K562 (cell line): ENCODE data around the gene TLCD1. TPM values are rescaled to one million over a fixed set of nuclear protein-coding genes. Genes with fewer than 3 reads are reported as not detected.

ENCODE experiments used
- ATF7 ChIP-seq: fragments of 450-650 bp; IDR thresholded peaks from 2 replicates; pipeline ENCODE4 v1.7.1; 2014; ENCODE audit warnings: mild to moderate bottlenecking, moderate library complexity
- ERF ChIP-seq: fragments of 450-650 bp; formaldehyde crosslinking; IDR thresholded peaks from 2 replicates; pipeline ENCODE4 v1.4.0; 2020; ENCODE audit warnings: mild to moderate bottlenecking, mixed read lengths
- FOXP4 ChIP-seq: sonication (generic); formaldehyde crosslinking; IDR thresholded peaks from 2 replicates; pipeline ENCODE4 v1.8.0; 2022; ENCODE audit warnings: mild to moderate bottlenecking, missing genetic modification reagents, borderline replicate concordance
- GTF2F1 ChIP-seq: IDR thresholded peaks from 2 replicates; pipeline ENCODE4 v1.6.1; 2011; ENCODE audit warnings: low read depth, low read length, improper control_type of control experiment
- HIVEP1 ChIP-seq: fragments of 250-450 bp; sonication (Bioruptor Pico); IDR thresholded peaks from 2 replicates; pipeline ENCODE4 v1.4.0; 2020; ENCODE audit warnings: mild to moderate bottlenecking
- MTA1 ChIP-seq: fragments of 450-650 bp; IDR thresholded peaks from 2 replicates; pipeline ENCODE4 v1.6.1; 2017; ENCODE audit warnings: borderline replicate concordance
- MXI1 ChIP-seq: IDR thresholded peaks from 2 replicates; pipeline ENCODE4 v1.6.1; 2011; ENCODE audit warnings: low read depth, mild to moderate bottlenecking, improper control_type of control experiment, low read length
- NCOA1 ChIP-seq: fragments of 450-650 bp; IDR thresholded peaks from 2 replicates; pipeline ENCODE4 v1.6.1; 2016; ENCODE audit warnings: low read depth
- SMARCA5 ChIP-seq: fragments of 450-650 bp; IDR thresholded peaks from 2 replicates; pipeline ENCODE4 v1.6.1; 2016
- SMARCE1 ChIP-seq: fragments of 450-650 bp; IDR thresholded peaks from 2 replicates; pipeline ENCODE4 v1.7.1; 2016; ENCODE audit warnings: mild to moderate bottlenecking
- SREBF1 ChIP-seq: fragments of 150-350 bp; IDR thresholded peaks from 2 replicates; pipeline ENCODE4 v1.6.1; 2014; ENCODE audit warnings: antibody characterized with exemption, low read depth, low read length, borderline replicate concordance
- TFE3 ChIP-seq: fragments of 450-650 bp; formaldehyde crosslinking; IDR thresholded peaks from 2 replicates; pipeline ENCODE4 v1.4.0; 2020; ENCODE audit warnings: mild to moderate bottlenecking, mixed read lengths
- UBTF ChIP-seq, 2 experiments: IDR thresholded peaks; 2 replicates each; pipeline ENCODE4 v1.6.1; 2012; ENCODE audit warnings: improper control_type of control experiment in 2 of 2, low read depth in 2 of 2, low read length in 2 of 2, borderline replicate concordance in 1 of 2
- ZKSCAN1 ChIP-seq: fragments of 150-350 bp; IDR thresholded peaks from 2 replicates; pipeline ENCODE4 v1.6.1; 2016; ENCODE audit warnings: low read depth, low read length
- ZNF76 ChIP-seq: fragments of 250-450 bp; sonication (Bioruptor Pico); IDR thresholded peaks from 2 replicates; pipeline ENCODE4 v1.4.0; 2020; ENCODE audit warnings: mild to moderate bottlenecking, moderate library complexity, borderline replicate concordance
- polyA plus RNA-seq, 8 experiments: library from polyadenylated mRNA; depleted of rRNA in 4 of 8; stranded (reverse) in 5 of 8; unstranded in 3 of 8; fragments of >200 nt; fragmentation: Nextera tagmentation in 2 of 8; fragmentation: Illumina TruSeq in 1 of 8; extraction: Ambion mirVana in 2 of 8; extraction: Trizol in 1 of 8; gene quantifications; 2 replicates each; pipeline versions ENCODE4 v1.2.1 to v1.2.3, GENCODE V29; 2011 to 2014; ENCODE audit warnings: inconsistent platforms in 1 of 8, missing spikeins in 1 of 8
- total RNA-seq, 7 experiments: library from RNA; depleted of rRNA in 6 of 7; stranded (reverse); fragments of >200 nt in 6 of 7; fragmentation: Illumina TruSeq in 2 of 7; extraction: Trizol in 2 of 7; gene quantifications; 2 replicates each; pipeline versions ENCODE4 v1.2.1 to v1.2.3, GENCODE V29; 2011 to 2021; ENCODE audit warnings: low replicate concordance in 1 of 7
- TF ChIP-seq, protein P1 (sequence below): fragments of 450-650 bp; IDR thresholded peaks from 2 replicates; pipeline ENCODE4 v1.7.1; 2018; ENCODE audit warnings: mild to moderate bottlenecking, low read depth; ENCODE audit not compliant: partially characterized antibody
- TF ChIP-seq, protein P2 (sequence below): fragments of 450-650 bp; IDR thresholded peaks from one replicate; pipeline ENCODE4 v1.6.1; 2018; ENCODE audit warnings: mild to moderate bottlenecking, moderate library complexity; ENCODE audit not compliant: partially characterized antibody

The TLCD1 gene
- total and polyA plus RNA-seq, 9 of the 15 experiments (the other 6 are each of a cell fraction or from before 2014, with no cell fraction given), result 6.8 to 37.7 (median 21.7) TPM

GRCh38 chr17:28743243-28744103 lies 17.4 kb upstream of the TLCD1 start, which contains the start of gene TRAF4 (continued):
- TF ChIP-seq SMARCA5 (no peak), MXI1 (peak; percentile 67), GTF2F1 (peak; percentile 34; the same call in 1 of the 2 replicates), FOXP4 (CRISPR knock-in tag) (no peak), ATF7 (peak; percentile 30; the same call in 1 of the 2 replicates), HIVEP1 (no peak), ERF (CRISPR knock-in tag) (peak; percentile 64), ZKSCAN1 (peak; percentile 64; the same call in 1 of the 2 replicates), SREBF1 (no peak; the same call in 1 of the 2 replicates), NCOA1 (peak; percentile 29; the same call in 1 of the 2 replicates), UBTF (IDR thresholded peaks at IDR 0.05; ENCODE audit: borderline replicate concordance in 1 of 2, low read depth in 2 of 2, low read length in 2 of 2) (0 out of 4 replicates have a peak, but pooled peaks of 1 of the 2 experiments have one; percentile 14), TFE3 (no peak), SMARCE1 (peak; percentile 73), ZNF76 (CRISPR knock-in tag) (no peak), MTA1 (no peak)
- TF ChIP-seq, protein P1, sequence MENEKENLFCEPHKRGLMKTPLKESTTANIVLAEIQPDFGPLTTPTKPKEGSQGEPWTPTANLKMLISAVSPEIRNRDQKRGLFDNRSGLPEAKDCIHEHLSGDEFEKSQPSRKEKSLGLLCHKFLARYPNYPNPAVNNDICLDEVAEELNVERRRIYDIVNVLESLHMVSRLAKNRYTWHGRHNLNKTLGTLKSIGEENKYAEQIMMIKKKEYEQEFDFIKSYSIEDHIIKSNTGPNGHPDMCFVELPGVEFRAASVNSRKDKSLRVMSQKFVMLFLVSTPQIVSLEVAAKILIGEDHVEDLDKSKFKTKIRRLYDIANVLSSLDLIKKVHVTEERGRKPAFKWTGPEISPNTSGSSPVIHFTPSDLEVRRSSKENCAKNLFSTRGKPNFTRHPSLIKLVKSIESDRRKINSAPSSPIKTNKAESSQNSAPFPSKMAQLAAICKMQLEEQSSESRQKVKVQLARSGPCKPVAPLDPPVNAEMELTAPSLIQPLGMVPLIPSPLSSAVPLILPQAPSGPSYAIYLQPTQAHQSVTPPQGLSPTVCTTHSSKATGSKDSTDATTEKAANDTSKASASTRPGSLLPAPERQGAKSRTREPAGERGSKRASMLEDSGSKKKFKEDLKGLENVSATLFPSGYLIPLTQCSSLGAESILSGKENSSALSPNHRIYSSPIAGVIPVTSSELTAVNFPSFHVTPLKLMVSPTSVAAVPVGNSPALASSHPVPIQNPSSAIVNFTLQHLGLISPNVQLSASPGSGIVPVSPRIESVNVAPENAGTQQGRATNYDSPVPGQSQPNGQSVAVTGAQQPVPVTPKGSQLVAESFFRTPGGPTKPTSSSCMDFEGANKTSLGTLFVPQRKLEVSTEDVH, result no peak
- TF ChIP-seq, protein P2, sequence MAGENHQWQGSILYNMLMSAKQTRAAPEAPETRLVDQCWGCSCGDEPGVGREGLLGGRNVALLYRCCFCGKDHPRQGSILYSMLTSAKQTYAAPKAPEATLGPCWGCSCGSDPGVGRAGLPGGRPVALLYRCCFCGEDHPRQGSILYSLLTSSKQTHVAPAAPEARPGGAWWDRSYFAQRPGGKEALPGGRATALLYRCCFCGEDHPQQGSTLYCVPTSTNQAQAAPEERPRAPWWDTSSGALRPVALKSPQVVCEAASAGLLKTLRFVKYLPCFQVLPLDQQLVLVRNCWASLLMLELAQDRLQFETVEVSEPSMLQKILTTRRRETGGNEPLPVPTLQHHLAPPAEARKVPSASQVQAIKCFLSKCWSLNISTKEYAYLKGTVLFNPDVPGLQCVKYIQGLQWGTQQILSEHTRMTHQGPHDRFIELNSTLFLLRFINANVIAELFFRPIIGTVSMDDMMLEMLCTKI, result no peak
